Measurements from ENCODE around the gene SPSB1. TPM values are rescaled to one million over a fixed set of nuclear protein-coding genes. Genes with fewer than 3 reads are reported as not detected.

Gene SPSB1
- total and polyA plus RNA-seq, 2 of the 4 experiments (the other 2 are of a cell fraction): 16.7 to 19.8 TPM

DNA sequence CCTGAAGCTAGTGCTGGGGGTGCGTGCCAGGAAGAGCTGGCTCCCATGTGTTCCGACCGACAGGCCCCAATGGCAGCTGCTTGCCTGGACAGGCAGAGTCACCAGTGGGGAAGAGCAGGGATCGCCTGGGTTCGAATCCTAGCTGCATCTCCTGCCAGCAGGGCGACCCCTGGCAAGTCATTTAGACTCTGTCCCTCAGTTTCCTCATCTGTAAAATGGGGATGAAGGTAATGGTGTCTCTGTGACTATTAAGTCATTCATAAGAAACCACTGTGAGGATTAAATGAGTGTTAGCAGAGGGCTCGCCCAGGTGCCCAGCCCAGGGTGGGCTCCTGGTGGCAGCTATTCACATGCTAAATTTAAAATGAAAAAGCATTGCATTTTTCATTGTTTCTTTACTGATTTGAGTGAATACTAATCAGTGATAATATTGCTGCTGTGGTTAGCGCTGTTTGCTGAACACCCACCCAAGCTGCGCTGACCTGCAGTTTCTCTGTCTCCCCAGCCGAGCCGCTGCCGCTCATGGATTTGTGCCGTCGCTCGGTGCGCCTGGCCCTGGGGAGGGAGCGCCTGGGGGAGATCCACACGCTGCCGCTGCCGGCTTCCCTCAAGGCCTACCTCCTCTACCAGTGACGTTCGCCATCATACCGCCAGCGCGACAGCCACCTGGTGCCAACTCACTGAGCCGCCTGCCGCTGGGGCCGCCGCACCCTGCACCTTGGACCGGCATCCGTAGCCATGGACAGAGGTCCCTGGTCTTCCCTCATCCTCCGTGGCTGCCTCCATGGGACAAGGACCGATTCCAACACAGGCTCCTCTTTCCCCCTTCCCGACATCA is 74.5 kb downstream of the SPSB1 start:
- intact Hi-C loops (cut with micrococcal nuclease): no loop called here
- CTCF ChIA-PET: no interaction called here
- no peak for TF ChIP-seq CEBPB (IDR thresholded peaks at IDR 0.05; ENCODE audit: low read depth, low read length)
- no peak for TF ChIP-seq RFX5 (IDR thresholded peaks at IDR 0.05; ENCODE audit: low read depth, low read length)
- TF ChIP-seq BHLHE40 (IDR thresholded peaks at IDR 0.05; ENCODE audit: low read depth, low read length): no peak
- TF ChIP-seq RCOR1 (IDR thresholded peaks at IDR 0.05; ENCODE audit: insufficient replicate concordance, low read length): no peak
- no peak for TF ChIP-seq ELK1 (IDR thresholded peaks at IDR 0.05; ENCODE audit: borderline replicate concordance, low read depth, low read length)
- TF ChIP-seq, protein P1, sequence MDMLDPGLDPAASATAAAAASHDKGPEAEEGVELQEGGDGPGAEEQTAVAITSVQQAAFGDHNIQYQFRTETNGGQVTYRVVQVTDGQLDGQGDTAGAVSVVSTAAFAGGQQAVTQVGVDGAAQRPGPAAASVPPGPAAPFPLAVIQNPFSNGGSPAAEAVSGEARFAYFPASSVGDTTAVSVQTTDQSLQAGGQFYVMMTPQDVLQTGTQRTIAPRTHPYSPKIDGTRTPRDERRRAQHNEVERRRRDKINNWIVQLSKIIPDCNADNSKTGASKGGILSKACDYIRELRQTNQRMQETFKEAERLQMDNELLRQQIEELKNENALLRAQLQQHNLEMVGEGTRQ (IDR thresholded peaks at IDR 0.05; ENCODE audit: low read depth, low read length): no peak
- TF ChIP-seq, protein P2, sequence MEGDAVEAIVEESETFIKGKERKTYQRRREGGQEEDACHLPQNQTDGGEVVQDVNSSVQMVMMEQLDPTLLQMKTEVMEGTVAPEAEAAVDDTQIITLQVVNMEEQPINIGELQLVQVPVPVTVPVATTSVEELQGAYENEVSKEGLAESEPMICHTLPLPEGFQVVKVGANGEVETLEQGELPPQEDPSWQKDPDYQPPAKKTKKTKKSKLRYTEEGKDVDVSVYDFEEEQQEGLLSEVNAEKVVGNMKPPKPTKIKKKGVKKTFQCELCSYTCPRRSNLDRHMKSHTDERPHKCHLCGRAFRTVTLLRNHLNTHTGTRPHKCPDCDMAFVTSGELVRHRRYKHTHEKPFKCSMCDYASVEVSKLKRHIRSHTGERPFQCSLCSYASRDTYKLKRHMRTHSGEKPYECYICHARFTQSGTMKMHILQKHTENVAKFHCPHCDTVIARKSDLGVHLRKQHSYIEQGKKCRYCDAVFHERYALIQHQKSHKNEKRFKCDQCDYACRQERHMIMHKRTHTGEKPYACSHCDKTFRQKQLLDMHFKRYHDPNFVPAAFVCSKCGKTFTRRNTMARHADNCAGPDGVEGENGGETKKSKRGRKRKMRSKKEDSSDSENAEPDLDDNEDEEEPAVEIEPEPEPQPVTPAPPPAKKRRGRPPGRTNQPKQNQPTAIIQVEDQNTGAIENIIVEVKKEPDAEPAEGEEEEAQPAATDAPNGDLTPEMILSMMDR (conservative IDR thresholded peaks at IDR 0.05; ENCODE audit: low read depth, low read length): no peak
- TF ChIP-seq FOS (IDR thresholded peaks at IDR 0.05; ENCODE audit: low read depth, low read length): no peak
- TF ChIP-seq MXI1 (IDR thresholded peaks at IDR 0.05; ENCODE audit: borderline replicate concordance, low read depth, low read length): no peak
- TF ChIP-seq POLR2A (IDR thresholded peaks at IDR 0.05; ENCODE audit: low read depth, low read length): no peak
- no peak for TF ChIP-seq SMC3 (IDR thresholded peaks at IDR 0.05; ENCODE audit: low read depth, low read length)
- no peak for TF ChIP-seq RAD21 (IDR thresholded peaks at IDR 0.05; ENCODE audit: low read length)
- no peak for TF ChIP-seq CHD1 (IDR thresholded peaks at IDR 0.05; ENCODE audit: low read depth, low read length)
- no peak for TF ChIP-seq MAZ (IDR thresholded peaks at IDR 0.05; ENCODE audit: borderline replicate concordance, low read depth, low read length)
- TF ChIP-seq MAFK (IDR thresholded peaks at IDR 0.05; ENCODE audit: low read depth, low read length): no peak

More for the DNA sequence above, 74.5 kb downstream of the SPSB1 start:
- Histone ChIP-seq H2BK5ac (ENCODE audit: low read depth, low read length, poor library complexity, severe bottlenecking) (no peak overlapping the region), H4K20me1 (ENCODE audit: insufficient read depth, low read length) (peaks cover 58% of the 10 kb centered on the region), H3K9me1 (ENCODE audit: insufficient read depth, low read length) (peaks cover 23% of the 10 kb centered on the region), H3K79me1 (ENCODE audit: low read depth in 1 of 2, low read length in 2 of 2) (peaks cover 14 to 65% of the 10 kb centered on the region in 2 experiments), H3K27me3 (ENCODE audit: control insufficient read depth, insufficient read depth, low read length) (no peaks in the 10 kb centered on the region), H2AK5ac (ENCODE audit: low read depth, low read length) (no peak overlapping the region), H4K5ac (ENCODE audit: low read depth, low read length) (no peak overlapping the region), H3K14ac (replicated peaks; ENCODE audit: low read depth, low read length) (no peak overlapping the region), H2BK120ac (ENCODE audit: low read depth, low read length) (no peak overlapping the region), H2BK15ac (ENCODE audit: low read depth, low read length) (no peak overlapping the region), H2BK20ac (ENCODE audit: low read depth, low read length) (no peak overlapping the region), H3K9me3 (ENCODE audit: control insufficient read depth, insufficient read depth, low read length) (no peaks in the 10 kb centered on the region), H3K4ac (ENCODE audit: low read depth, low read length) (no peak overlapping the region), H4K91ac (ENCODE audit: insufficient read depth, low read depth, low read length) (no peak overlapping the region), H3K23ac (ENCODE audit: low read depth, low read length) (no peak overlapping the region), H3K4me1 (ENCODE audit: control insufficient read depth, insufficient read depth, low read length) (peaks cover 3% of the 10 kb centered on the region; the same call in 1 of the 2 replicates), H4K8ac (ENCODE audit: low read depth in 2 of 2, low read length in 2 of 2) (no peak overlapping the region), H3K36me3 (ENCODE audit: control insufficient read depth, insufficient read depth, low read length) (peaks cover 16% of the 10 kb centered on the region), H2AFZ (replicated peaks; ENCODE audit: low read length, poor library complexity) (peak overlapping the region; percentile 72), H2AK9ac (replicated peaks; ENCODE audit: low read depth, low read length, poor library complexity) (no peak overlapping the region), H3K56ac (ENCODE audit: extremely low read depth, insufficient read depth, low read length) (no peak overlapping the region), H3K18ac (ENCODE audit: low read depth, low read length) (no peak overlapping the region), H3K9ac (ENCODE audit: low read depth, low read length) (no peak overlapping the region), H3K4me3 (ENCODE audit: insufficient read depth, low read depth, low read length) (no peak overlapping the region), H3K4me2 (ENCODE audit: low read depth, low read length) (no peak overlapping the region), H3K27ac (ENCODE audit: insufficient read depth, low read length) (no peak overlapping the region)
- dilution Hi-C loops (cut with HindIII; ENCODE audit: low sequenced_read_pairs, unreplicated experiment): no loop called here
- BruUV-seq (replicated peaks): no TSS peak
- in situ Hi-C loops (cut with MboI; ENCODE audit: low sequenced_read_pairs): no loop called here
- WGBS, 2 experiments (ENCODE audit: extremely low coverage in 2 of 2, insufficient read length in 1 of 2): 94% methylated on average over 19 of the region's 34 CpGs; no CpG with 5 or more reads in 1 of the 2 experiments
- ATAC-seq (ENCODE audit: low read depth) (no peak), DNase-seq (no peak)
- POLR2A ChIA-PET (ENCODE audit: unreplicated experiment): no interaction called here

All from IMR-90 (cell line).